ENCODE measurements around the gene NCKAP5L. TPM values are rescaled to one million over a fixed set of nuclear protein-coding genes. Genes with fewer than 3 reads are reported as not detected.

NCKAP5L gene
- total RNA-seq, 1 donor from 2014 or later: 64.3 TPM

DNA sequence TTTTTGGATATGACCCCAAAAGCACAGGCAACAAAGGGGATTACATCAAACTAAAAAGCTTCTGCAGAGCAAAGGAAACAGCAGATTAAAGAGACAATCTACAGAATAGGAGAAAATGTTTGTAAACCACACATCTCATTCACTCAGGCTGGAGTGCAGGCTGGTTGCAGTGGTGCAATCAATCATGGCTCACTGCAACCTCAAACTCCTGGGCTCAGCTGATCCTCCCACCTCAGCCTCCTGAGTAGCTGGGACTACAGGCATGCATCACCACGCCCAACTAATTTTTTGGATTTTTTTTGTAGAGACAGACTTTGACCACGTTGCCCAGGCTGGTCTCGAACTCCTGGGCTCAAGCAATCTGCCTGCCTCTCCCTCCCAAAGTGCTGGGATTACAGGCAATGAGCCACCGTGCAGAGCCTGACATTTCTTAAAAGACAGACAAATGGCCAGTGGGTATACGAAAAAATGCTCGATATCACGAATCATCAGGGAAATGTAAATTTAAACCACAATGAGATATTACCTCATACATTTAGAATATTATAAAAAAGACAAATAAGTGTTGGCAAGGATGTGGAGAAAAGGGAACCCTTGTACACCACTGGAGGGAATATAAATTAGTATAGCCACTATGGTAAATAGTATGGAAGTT, 9.8 kb downstream of the NCKAP5L start:
- H3K36me3 Mint-ChIP-seq (ENCODE audit: unreplicated experiment): no peaks in the 10 kb centered on the region
- H3K27ac Mint-ChIP-seq (ENCODE audit: unreplicated experiment): no peak overlapping the region
- H3K4me3 Mint-ChIP-seq (ENCODE audit: unreplicated experiment): no peak overlapping the region
- no peak for DNase-seq
- H3K4me1 Mint-ChIP-seq (ENCODE audit: low read depth, unreplicated experiment): peaks cover 6% of the 10 kb centered on the region
- H3K9me3 Mint-ChIP-seq (ENCODE audit: unreplicated experiment): peaks cover 2% of the 10 kb centered on the region
- no peaks in the 10 kb centered on the region for H3K27me3 Mint-ChIP-seq (ENCODE audit: unreplicated experiment)
- TF ChIP-seq, protein P1, sequence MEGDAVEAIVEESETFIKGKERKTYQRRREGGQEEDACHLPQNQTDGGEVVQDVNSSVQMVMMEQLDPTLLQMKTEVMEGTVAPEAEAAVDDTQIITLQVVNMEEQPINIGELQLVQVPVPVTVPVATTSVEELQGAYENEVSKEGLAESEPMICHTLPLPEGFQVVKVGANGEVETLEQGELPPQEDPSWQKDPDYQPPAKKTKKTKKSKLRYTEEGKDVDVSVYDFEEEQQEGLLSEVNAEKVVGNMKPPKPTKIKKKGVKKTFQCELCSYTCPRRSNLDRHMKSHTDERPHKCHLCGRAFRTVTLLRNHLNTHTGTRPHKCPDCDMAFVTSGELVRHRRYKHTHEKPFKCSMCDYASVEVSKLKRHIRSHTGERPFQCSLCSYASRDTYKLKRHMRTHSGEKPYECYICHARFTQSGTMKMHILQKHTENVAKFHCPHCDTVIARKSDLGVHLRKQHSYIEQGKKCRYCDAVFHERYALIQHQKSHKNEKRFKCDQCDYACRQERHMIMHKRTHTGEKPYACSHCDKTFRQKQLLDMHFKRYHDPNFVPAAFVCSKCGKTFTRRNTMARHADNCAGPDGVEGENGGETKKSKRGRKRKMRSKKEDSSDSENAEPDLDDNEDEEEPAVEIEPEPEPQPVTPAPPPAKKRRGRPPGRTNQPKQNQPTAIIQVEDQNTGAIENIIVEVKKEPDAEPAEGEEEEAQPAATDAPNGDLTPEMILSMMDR (IDR thresholded peaks at IDR 0.05; ENCODE audit: partially characterized antibody, unreplicated experiment): no peak

DNA sequence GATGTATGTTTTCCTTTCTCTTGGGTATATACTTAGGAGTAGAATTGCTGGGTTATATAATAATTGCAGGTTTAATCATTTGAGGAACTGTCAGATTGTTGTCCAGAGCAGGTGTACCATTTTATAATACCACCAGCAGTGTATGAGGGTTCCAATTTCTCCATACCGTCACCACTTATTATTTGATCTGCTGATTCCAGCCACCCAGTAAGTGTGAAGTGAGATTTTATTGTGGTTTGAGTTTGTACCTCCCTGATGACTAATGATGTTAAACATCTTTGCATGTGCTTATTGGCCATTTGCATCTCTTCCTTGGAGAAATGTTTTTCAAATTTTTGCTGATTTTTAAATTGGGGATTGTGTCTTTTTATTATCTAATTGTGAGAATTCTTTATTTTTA, 15.1 kb downstream of the NCKAP5L start:
- Mint-ChIP-seq H3K4me3 (ENCODE audit: unreplicated experiment) (no peak overlapping the region), H3K27me3 (ENCODE audit: unreplicated experiment) (peaks cover 8% of the 10 kb centered on the region), H3K27ac (ENCODE audit: unreplicated experiment) (no peak overlapping the region), H3K9me3 (ENCODE audit: unreplicated experiment) (no peaks in the 10 kb centered on the region), H3K36me3 (ENCODE audit: unreplicated experiment) (no peaks in the 10 kb centered on the region), H3K4me1 (ENCODE audit: low read depth, unreplicated experiment) (peaks cover 30% of the 10 kb centered on the region)
- no peak for DNase-seq
- TF ChIP-seq, protein P1 (IDR thresholded peaks at IDR 0.05; ENCODE audit: partially characterized antibody, unreplicated experiment): no peak

DNA sequence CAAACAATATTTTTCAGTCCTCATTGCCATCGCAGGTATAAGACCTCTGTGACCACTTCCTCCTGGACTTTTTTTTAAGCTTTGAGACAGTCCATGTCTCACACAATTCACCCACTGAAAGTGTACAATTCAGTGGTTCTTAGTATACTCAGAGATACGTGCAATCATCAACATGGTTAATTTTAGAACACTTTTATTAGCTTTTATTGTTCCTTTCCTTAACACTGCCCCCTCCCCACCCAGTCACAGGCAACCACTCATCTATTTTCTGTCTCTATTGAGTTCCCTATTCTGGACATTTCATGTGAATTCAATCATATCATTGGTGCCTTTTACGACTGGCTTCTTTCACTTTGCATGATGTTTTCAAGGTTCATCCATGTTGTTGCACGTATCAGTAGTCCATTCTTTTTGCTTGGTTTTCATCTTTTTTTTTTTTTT, 16.2 kb downstream of the NCKAP5L start:
- no peak for DNase-seq
- peaks cover 38% of the 10 kb centered on the region for H3K4me1 Mint-ChIP-seq (ENCODE audit: low read depth, unreplicated experiment)
- H3K9me3 Mint-ChIP-seq (ENCODE audit: unreplicated experiment): peaks cover 1% of the 10 kb centered on the region
- peaks cover 9% of the 10 kb centered on the region for H3K27me3 Mint-ChIP-seq (ENCODE audit: unreplicated experiment)
- TF ChIP-seq, protein P1 (IDR thresholded peaks at IDR 0.05; ENCODE audit: partially characterized antibody, unreplicated experiment): no peak
- peak overlapping the region; percentile 70 for H3K27ac Mint-ChIP-seq (ENCODE audit: unreplicated experiment)
- H3K36me3 Mint-ChIP-seq (ENCODE audit: unreplicated experiment): no peaks in the 10 kb centered on the region
- peak overlapping the region; percentile 13 for H3K4me3 Mint-ChIP-seq (ENCODE audit: unreplicated experiment)

DNA sequence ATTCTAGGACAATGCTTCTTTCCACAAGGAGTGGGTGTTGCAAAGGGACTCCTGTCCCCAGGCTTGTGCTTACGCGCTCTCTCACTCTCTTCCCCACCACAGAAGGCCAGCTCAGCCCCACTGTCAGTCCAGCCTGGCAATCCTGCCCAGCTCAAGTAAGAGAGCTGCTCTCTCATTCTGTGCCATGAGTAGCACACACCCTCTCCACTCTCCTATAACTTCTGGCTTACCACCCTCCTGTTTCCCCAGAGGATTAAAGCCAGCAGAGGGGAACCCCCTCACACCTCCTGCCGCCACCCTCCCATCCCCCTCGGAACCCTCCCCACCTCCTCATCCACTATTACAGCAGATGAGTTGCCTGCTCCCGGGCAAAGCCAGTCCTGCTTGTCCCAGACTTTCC, 17.1 kb downstream of the NCKAP5L start:
- Mint-ChIP-seq H3K27me3 (ENCODE audit: unreplicated experiment) (peaks cover 9% of the 10 kb centered on the region), H3K9me3 (ENCODE audit: unreplicated experiment) (peaks cover 1% of the 10 kb centered on the region), H3K36me3 (ENCODE audit: unreplicated experiment) (no peaks in the 10 kb centered on the region), H3K4me3 (ENCODE audit: unreplicated experiment) (no peak overlapping the region), H3K27ac (ENCODE audit: unreplicated experiment) (peak overlapping the region; percentile 70), H3K4me1 (ENCODE audit: low read depth, unreplicated experiment) (peaks cover 41% of the 10 kb centered on the region)
- TF ChIP-seq, protein P1 (IDR thresholded peaks at IDR 0.05; ENCODE audit: partially characterized antibody, unreplicated experiment): no peak
- no peak for DNase-seq

DNA sequence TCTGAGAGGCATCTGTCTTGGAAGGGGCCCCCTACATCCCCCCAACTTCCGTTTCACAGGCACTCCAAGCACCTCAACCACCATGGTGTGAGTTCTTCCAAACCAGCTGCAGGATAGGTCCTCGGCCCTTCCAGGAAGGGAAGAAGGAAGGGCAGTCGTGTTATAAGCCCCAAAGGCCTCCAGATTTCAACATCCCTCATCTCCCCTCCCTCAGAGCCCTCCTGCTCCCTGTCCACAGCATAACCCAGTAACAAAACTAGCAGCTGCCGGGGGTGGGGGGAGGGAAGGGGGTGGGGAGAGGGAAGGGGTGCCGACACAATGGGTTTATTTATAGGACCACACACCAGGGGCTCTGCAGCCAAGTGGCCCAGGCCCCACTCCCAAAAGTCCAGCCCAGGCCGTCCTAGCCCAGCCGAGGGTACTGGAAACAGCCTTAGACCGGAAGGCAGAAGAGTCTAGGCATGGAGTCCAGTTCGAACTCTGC, 18.3 kb downstream of the NCKAP5L start:
- H3K9me3 Mint-ChIP-seq (ENCODE audit: unreplicated experiment): peaks cover 1% of the 10 kb centered on the region
- TF ChIP-seq, protein P1 (IDR thresholded peaks at IDR 0.05; ENCODE audit: partially characterized antibody, unreplicated experiment): no peak
- peak overlapping the region; percentile 85 for H3K4me3 Mint-ChIP-seq (ENCODE audit: unreplicated experiment)
- peaks cover 42% of the 10 kb centered on the region for H3K4me1 Mint-ChIP-seq (ENCODE audit: low read depth, unreplicated experiment)
- H3K36me3 Mint-ChIP-seq (ENCODE audit: unreplicated experiment): no peaks in the 10 kb centered on the region
- H3K27me3 Mint-ChIP-seq (ENCODE audit: unreplicated experiment): peaks cover 13% of the 10 kb centered on the region
- DNase-seq: no peak
- peak overlapping the region; percentile 98 for H3K27ac Mint-ChIP-seq (ENCODE audit: unreplicated experiment)

All from glutamatergic neuron (in vitro differentiated cells).